MCF 10A (cell line): ENCODE data around the gene DCAF8L1. TPM values are rescaled to one million over a fixed set of nuclear protein-coding genes. Genes with fewer than 3 reads are reported as not detected.
"Not testable (repeated sequence)": the region's sequence is repeated elsewhere in the genome, so short reads cannot be mapped to it uniquely, and the experiment has no call there.

Experiments
- BruUV-seq: library from RNA; stranded (reverse); fragments of 400-500 nt; replicated peaks from 2 replicates; lab custom pipeline; 2021; lab: Mats Ljungman, UMichigan
- CTCF ChIA-PET: fragments of 300-600 bp; sonication (Branson Sonifier 250); formaldehyde crosslinking; extraction: SDS; loops from one replicate; lab custom pipeline; 2021; ENCODE audit warnings: antibody characterized with exemption, inconsistent platforms; lab: Yijun Ruan, JAX
- POLR2A ChIA-PET: fragments of 300-600, 350-650 bp; sonication (Branson Sonifier 250); formaldehyde crosslinking; extraction: SDS; loops from one replicate; lab custom pipeline; 2020; ENCODE audit warnings: antibody characterized with exemption, inconsistent platforms; lab: Yijun Ruan, JAX
- DNase-seq: peaks from one replicate; pipeline ENCODE4 v3.0.0-alpha.2; 2018; ENCODE audit not compliant: unreplicated experiment
- H3K27ac Mint-ChIP-seq: one replicate; pipeline ENCODE4 v1.8.0; 2022; ENCODE audit warnings: mild to moderate bottlenecking, low read depth, mixed read lengths; ENCODE audit not compliant: unreplicated experiment
- H3K27me3 Mint-ChIP-seq: one replicate; pipeline ENCODE4 v1.8.0; 2022; ENCODE audit warnings: mixed read lengths; ENCODE audit not compliant: insufficient read depth, unreplicated experiment
- H3K36me3 Mint-ChIP-seq: one replicate; pipeline ENCODE4 v1.8.0; 2022; ENCODE audit warnings: mild to moderate bottlenecking, moderate library complexity, mixed read lengths; ENCODE audit not compliant: insufficient read depth, unreplicated experiment
- H3K4me1 Mint-ChIP-seq: one replicate; pipeline ENCODE4 v1.8.0; 2022; ENCODE audit warnings: mixed read lengths; ENCODE audit not compliant: insufficient read depth, unreplicated experiment
- H3K4me3 Mint-ChIP-seq: one replicate; pipeline ENCODE4 v1.8.0; 2022; ENCODE audit warnings: mild to moderate bottlenecking, moderate library complexity, mixed read lengths; ENCODE audit not compliant: unreplicated experiment
- H3K9me3 Mint-ChIP-seq: one replicate; pipeline ENCODE4 v1.8.0; 2022; ENCODE audit warnings: mixed read lengths; ENCODE audit not compliant: unreplicated experiment
- CTCF ChIP-seq: fragments of 200-600 bp; IDR thresholded peaks from one replicate; pipeline ENCODE4 v1.8.0; 2022; ENCODE audit warnings: antibody characterized with exemption, mild to moderate bottlenecking; ENCODE audit not compliant: unreplicated experiment
- intact Hi-C: fragments of 100-400 bp; cut with micrococcal nuclease; formaldehyde crosslinking; loops from 2 replicates; pipeline ENCODE4 v1.14.1; 2022
- total RNA-seq: library from RNA; stranded (reverse); gene quantifications from 2 replicates; pipeline ENCODE4 v1.2.3, GENCODE V29; 2022

DCAF8L1 gene
- total RNA-seq, 1 experiment from 2014 or later, result not detected

GRCh38 chrX:27968878-27969277 lies 12.4 kb downstream of the DCAF8L1 start:
- intact Hi-C loops, result no loop called here
- POLR2A ChIA-PET, result no interaction called here
- peaks cover 12% of the 10 kb centered on the region for H3K4me1 Mint-ChIP-seq
- H3K36me3 Mint-ChIP-seq, result peaks cover 4% of the 10 kb centered on the region
- no peak for TF ChIP-seq CTCF
- H3K27me3 Mint-ChIP-seq, result no peaks in the 10 kb centered on the region
- no peak for DNase-seq
- H3K27ac Mint-ChIP-seq, result no peak overlapping the region
- H3K4me3 Mint-ChIP-seq, result no peak overlapping the region
- no TSS peak for BruUV-seq
- H3K9me3 Mint-ChIP-seq, result peaks cover 6% of the 10 kb centered on the region
- CTCF ChIA-PET, result no interaction called here

GRCh38 chrX:27968352-27968751 lies 12.9 kb downstream of the DCAF8L1 start:
- Mint-ChIP-seq H3K9me3 (peaks cover 6% of the 10 kb centered on the region), H3K4me1 (peaks cover 12% of the 10 kb centered on the region), H3K36me3 (peaks cover 4% of the 10 kb centered on the region), H3K4me3 (no peak overlapping the region), H3K27me3 (no peaks in the 10 kb centered on the region), H3K27ac (no peak overlapping the region)
- TF ChIP-seq CTCF, result no peak
- intact Hi-C loops, result no loop called here
- no peak for DNase-seq
- CTCF ChIA-PET, result interaction anchor here (0.5 kb wide), 1 partner anchor 10 kb away, joined by 3 read pairs; no protein-coding TSS in a partner anchor
- POLR2A ChIA-PET, result no interaction called here
- no TSS peak for BruUV-seq

DNA sequence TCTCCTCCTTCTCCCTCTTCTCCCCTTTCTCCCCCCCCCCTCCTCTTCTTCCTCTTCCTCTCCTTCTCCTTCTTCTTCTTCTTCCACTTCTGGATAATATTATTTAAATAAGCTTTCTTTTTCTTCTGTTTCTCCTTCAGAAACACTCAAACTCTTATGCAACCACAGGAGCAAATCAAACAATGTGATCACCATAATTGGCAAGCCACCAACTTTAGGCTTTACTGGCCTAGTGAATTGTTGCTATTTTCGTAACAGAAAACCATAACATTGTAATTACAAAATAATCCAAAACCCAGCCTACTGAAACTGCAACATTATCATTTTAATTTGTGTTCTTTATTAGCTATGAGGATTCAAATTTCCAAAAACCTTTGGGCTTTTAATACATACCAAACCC lies 14.3 kb downstream of the DCAF8L1 start:
- Mint-ChIP-seq H3K4me3 (no peak overlapping the region), H3K36me3 (peaks cover 4% of the 10 kb centered on the region), H3K27me3 (no peaks in the 10 kb centered on the region), H3K4me1 (peaks cover 12% of the 10 kb centered on the region), H3K27ac (peak overlapping the region; percentile 82), H3K9me3 (peaks cover 13% of the 10 kb centered on the region)
- ChIA-PET POLR2A (no interaction called here), CTCF (interaction anchor here (0.6 to 1.2 kb wide), 2 partner anchors 11 to 43 kb away, joined by 3 to 4 read pairs; no protein-coding TSS in a partner anchor)
- DNase-seq, result peak; percentile 84
- no TSS peak for BruUV-seq
- intact Hi-C loops, result no loop called here
- TF ChIP-seq CTCF, result no peak

DNA sequence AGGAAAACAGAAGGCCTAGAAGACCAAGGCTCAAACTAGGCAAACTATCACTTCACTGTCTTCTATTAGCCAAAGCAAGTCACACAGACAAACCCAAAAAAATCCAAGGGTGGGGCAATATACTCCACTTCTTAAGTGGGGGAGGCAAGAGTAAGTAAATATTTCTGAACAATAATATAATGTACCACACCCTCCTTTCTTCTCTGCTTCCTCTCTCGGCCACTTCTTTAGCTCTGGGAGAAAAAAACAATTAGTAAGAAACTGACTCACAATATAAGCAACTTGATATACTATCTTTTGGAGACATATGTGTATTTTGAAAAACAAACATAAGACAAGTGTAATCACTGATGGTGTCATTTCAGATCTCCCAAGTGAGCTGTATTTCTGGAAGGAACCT lies 14.8 kb downstream of the DCAF8L1 start:
- H3K27me3 Mint-ChIP-seq, result no peaks in the 10 kb centered on the region
- TF ChIP-seq CTCF, result no peak
- CTCF ChIA-PET, result interaction anchor here (0.7 to 1.2 kb wide), 3 partner anchors 11 to 1648 kb away, joined by 3 read pairs; no protein-coding TSS in a partner anchor
- no TSS peak for BruUV-seq
- peaks cover 4% of the 10 kb centered on the region for H3K36me3 Mint-ChIP-seq
- peak; percentile 38 for DNase-seq
- intact Hi-C loops, result no loop called here
- peaks cover 12% of the 10 kb centered on the region for H3K4me1 Mint-ChIP-seq
- H3K27ac Mint-ChIP-seq, result peak overlapping the region; percentile 82
- H3K9me3 Mint-ChIP-seq, result peaks cover 13% of the 10 kb centered on the region
- POLR2A ChIA-PET, result no interaction called here
- H3K4me3 Mint-ChIP-seq, result no peak overlapping the region

GRCh38 chrX:27965348-27965747 lies 15.9 kb downstream of the DCAF8L1 start:
- H3K27me3 Mint-ChIP-seq, CTCF ChIA-PET, DNase-seq, POLR2A ChIA-PET, BruUV-seq, H3K36me3 Mint-ChIP-seq, H3K4me3 Mint-ChIP-seq, intact Hi-C loops: not testable (repeated sequence)
- peak overlapping the region; percentile 82 for H3K27ac Mint-ChIP-seq
- peaks cover 21% of the 10 kb centered on the region for H3K9me3 Mint-ChIP-seq
- H3K4me1 Mint-ChIP-seq, result peaks cover 12% of the 10 kb centered on the region
